Hepatocyte (in vitro differentiated cells): ENCODE results near the gene SERPINB6.

Source experiments
- CTCF ChIP-seq: fragments of 200-600 bp; sonication (generic); IDR thresholded peaks from 2 replicates; pipeline ENCODE4 v1.5.1; 2016; ENCODE audit warnings: antibody characterized with exemption, mild to moderate bottlenecking; ENCODE audit not compliant: poor library complexity
- EZH2 ChIP-seq: fragments of 200-600 bp; sonication (generic); IDR thresholded peaks from 2 replicates; pipeline ENCODE4 v1.6.1; 2016; ENCODE audit warnings: antibody characterized with exemption, mild to moderate bottlenecking, borderline replicate concordance

GRCh38 chr6:2911171-2911570 lies 60.2 kb downstream of the SERPINB6 start:
- TF ChIP-seq CTCF = no peak
- no peak for TF ChIP-seq EZH2
